Lower leg skin (tissue), 4 donors: ENCODE measurements around the gene BCAM. TPM values are rescaled to one million over a fixed set of nuclear protein-coding genes. Genes with fewer than 3 reads are reported as not detected.

Experiments
- DNase-seq, 2 donors: peaks; one replicate each; pipeline ENCODE4 v3.0.0-alpha.2; 2019; ENCODE audit warnings: low spot score in 2 of 2
- H3K4me3 ChIP-seq: fragments of 200-600 bp; sonication (generic); 2 replicates; pipeline ENCODE4 v1.5.1; 2017; ENCODE audit warnings: mild to moderate bottlenecking, low read depth; ENCODE audit not compliant: poor library complexity, severe bottlenecking
- CTCF ChIP-seq, 3 donors: fragments of 450-650 bp; IDR thresholded peaks; one replicate each; pipeline ENCODE4 v1.5.1; 2016; ENCODE audit warnings: antibody characterized with exemption in 3 of 3, mild to moderate bottlenecking in 3 of 3, moderate library complexity in 2 of 3
- POLR2A ChIP-seq, 2 donors: fragments of 450-650 bp; IDR thresholded peaks; one replicate each; pipeline ENCODE4 v1.6.1; 2016 to 2017; ENCODE audit warnings: antibody characterized with exemption in 2 of 2, mild to moderate bottlenecking in 1 of 2, moderate library complexity in 1 of 2
- WGBS, 2 donors: methylation state at CpG; one replicate each; pipeline ENCODE4 v1.1.5; 2018; 5-methylcytosine and 5-hydroxymethylcytosine counted together
- intact Hi-C: fragments of 100-400 bp; cut with DNase I; formaldehyde crosslinking; loops from one replicate; pipeline ENCODE4 v1.15.0; 2023; ENCODE audit warnings: low total_unique reads
- total RNA-seq, 4 donors: library from RNA; depleted of rRNA; stranded (reverse); fragments of >200 nt; gene quantifications; one replicate each; pipeline ENCODE4 v1.1.0, GENCODE V29; 2016

BCAM gene
- total RNA-seq, 4 donors from 2014 or later = 32.3 to 73.5 (median 58.0) TPM

GRCh38 chr19:44867578-44867977 lies 58.7 kb downstream of the BCAM start:
- TF ChIP-seq CTCF (IDR thresholded peaks at IDR 0.05) (no peak), POLR2A (IDR thresholded peaks at IDR 0.05) (no peak)
- H3K4me3 ChIP-seq = no peak overlapping the region
- DNase-seq = no peak
- WGBS, 2 donors = 89 to 92% methylated on average over 12 of the region's 12 CpGs
- intact Hi-C loops = no loop called here

- peak in 1 of 2 donors; percentile 56 for DNase-seq
- intact Hi-C loops = no loop called here
- TF ChIP-seq CTCF (IDR thresholded peaks at IDR 0.05) (no peak), POLR2A (IDR thresholded peaks at IDR 0.05) (no peak)
- 71 to 73% methylated on average over 13 of the region's 13 CpGs for WGBS, 2 donors
- no peak overlapping the region for H3K4me3 ChIP-seq
Measured at GRCh38 chr19:44869733-44870470, 61.0 kb downstream of the BCAM start.

Other genes with a start within 250 kb of the BCAM start
- not detected for gene IGSF23, start 195.5 kb upstream of the BCAM start, total RNA-seq
- gene PVR, start 165.2 kb upstream of the BCAM start, total RNA-seq = 10 to 100 TPM in 3 of 4 donors, 1 to 10 TPM in 1; 9.9 to 14.3 (median 12.1) TPM
- gene CEACAM19, start 137.6 kb upstream of the BCAM start, total RNA-seq = 10 to 100 TPM in 1 of 4 donors, 1 to 10 TPM in 3; 5.4 to 10.2 (median 8.0) TPM
- not detected for gene CEACAM16, start 110.0 kb upstream of the BCAM start, total RNA-seq
- gene BCL3, start 60.4 kb upstream of the BCAM start, total RNA-seq = 10 to 100 TPM; 17.1 to 27.3 (median 19.0) TPM
- gene CBLC, start 31.2 kb upstream of the BCAM start, total RNA-seq = 10 to 100 TPM; 64.3 to 87.0 (median 75.6) TPM
- 10 to 100 TPM; 75.2 to 91.1 (median 82.4) TPM for gene NECTIN2, start 37.2 kb downstream of the BCAM start, total RNA-seq
- 10 to 100 TPM; 32.5 to 52.3 (median 46.4) TPM for gene TOMM40, start 82.2 kb downstream of the BCAM start, total RNA-seq
- 100 to 1,000 TPM; 511 to 997 (median 747) TPM for gene APOE, start 96.7 kb downstream of the BCAM start, total RNA-seq
- gene APOC1, start 105.5 kb downstream of the BCAM start, total RNA-seq = 10 to 100 TPM; 17.1 to 35.5 (median 28.8) TPM
- gene APOC4, start 133.1 kb downstream of the BCAM start, total RNA-seq = not detected
- gene APOC2, start 136.9 kb downstream of the BCAM start, total RNA-seq = 1 to 10 TPM; 1.6 to 4.3 (median 2.8) TPM
- gene CLPTM1, start 146.3 kb downstream of the BCAM start, total RNA-seq = 100 to 1,000 TPM in 1 of 4 donors, 10 to 100 TPM in 3; 78.5 to 103 (median 94.2) TPM
- 10 to 100 TPM in 3 of 4 donors, 1 to 10 TPM in 1; 8.1 to 15.1 (median 11.7) TPM for gene RELB, start 192.4 kb downstream of the BCAM start, total RNA-seq
- 100 to 1,000 TPM in 2 of 4 donors, 10 to 100 TPM in 2; 59.9 to 207 (median 128) TPM for gene CLASRP, start 229.9 kb downstream of the BCAM start, total RNA-seq